Middle frontal gyrus (tissue), 1 donor: ENCODE results near the gene CCDC149.

ENCODE experiments used
- DNase-seq: peaks from one replicate; pipeline ENCODE4 v3.0.0-alpha.2; 2015; ENCODE audit warnings: low spot score; ENCODE audit errors: extremely low spot score

Gene CCDC149

DNA sequence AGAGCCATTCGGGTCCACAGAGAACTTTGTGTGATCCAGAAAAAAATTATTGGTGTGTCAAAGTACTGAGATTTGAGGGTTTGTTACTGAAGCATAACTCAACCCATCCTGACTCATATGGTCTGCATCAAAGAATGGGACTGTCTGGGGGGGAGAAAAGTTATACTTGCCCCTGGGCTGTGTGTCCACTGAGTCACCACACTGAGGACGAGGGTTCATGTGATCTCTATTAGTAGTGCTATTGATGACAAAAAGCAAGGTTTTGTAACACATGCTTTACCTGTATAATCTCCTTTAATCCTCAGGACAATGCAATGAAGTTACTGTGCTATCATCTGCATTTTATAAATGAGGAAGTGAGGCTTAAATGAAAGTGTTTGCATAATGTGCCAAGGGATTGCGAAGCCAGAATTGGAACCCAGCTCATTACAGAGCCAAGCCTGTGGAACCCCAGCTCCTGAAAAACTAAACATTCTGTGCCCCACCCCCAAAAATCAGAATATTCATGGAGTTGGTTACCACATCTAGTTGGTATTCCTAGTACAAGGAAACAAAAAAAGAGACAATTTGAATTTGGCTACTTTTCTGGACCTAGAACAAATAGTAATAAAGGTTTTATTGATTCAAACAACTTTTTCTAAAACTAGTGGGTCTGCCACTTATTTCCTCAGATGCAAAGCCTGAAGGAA, 31.2 kb downstream of the CCDC149 start:
- DNase-seq = no peak

DNA sequence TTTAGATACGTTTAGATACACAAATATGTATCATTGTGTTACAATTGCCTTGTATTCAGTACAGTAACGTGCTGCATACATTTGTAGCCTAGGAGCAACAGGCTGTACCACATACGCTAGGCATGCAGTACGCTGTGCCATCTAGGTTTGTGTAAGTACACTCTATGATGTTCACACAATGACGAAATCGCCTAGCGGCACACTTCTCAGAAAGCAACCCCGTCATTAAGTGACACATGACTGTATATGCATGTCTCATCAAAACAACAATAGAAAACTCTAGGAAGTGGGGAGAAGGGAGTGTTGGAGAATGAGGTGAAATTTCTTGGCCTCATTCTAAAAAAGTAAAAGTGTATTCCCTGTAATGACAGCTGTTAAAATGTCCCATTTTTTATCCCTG, 32.7 kb downstream of the CCDC149 start:
- no peak for DNase-seq

- DNase-seq = no peak
These were observed 34.2 kb downstream of the CCDC149 start for GRCh38 chr4:24878636-24879016.

GRCh38 chr4:24877868-24878635, 34.8 kb downstream of the CCDC149 start:
- no peak for DNase-seq

DNA sequence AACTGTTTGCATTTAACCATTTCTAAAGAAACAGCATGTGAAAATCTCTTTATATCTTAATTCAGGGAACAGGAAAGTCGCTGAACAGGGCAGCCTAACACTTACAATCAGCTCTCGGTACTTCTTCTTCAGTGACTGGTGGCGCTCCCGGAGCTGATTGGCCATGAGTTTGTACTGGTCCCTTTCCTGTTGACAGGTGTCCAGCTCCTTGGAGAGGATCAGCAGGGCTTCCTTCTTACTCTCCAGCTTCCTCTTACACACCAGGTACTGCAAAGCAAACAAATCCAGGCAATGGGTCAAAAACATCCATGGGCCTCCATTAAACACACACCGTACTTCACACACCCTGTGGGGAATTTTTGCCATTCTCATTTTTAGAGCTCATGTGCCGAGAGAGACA, 36.4 kb downstream of the CCDC149 start:
- no peak for DNase-seq

DNA sequence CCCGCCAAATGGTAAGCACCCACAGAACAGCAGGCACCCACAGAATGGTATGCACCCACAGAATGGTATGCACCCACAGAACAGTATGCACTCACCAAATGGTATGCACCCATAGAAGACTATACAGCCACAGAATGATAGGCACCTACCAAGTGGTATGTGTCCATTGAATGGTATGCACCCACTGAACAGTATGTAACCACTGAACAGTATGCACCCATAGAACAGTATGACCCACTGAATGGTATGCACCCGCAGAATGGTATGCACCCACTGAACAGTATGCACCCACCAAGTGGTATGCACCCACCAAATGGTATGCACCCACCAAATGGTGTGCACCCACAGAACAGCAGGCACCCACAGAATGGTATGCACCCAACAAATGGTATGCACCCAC, 40.1 kb downstream of the CCDC149 start:
- DNase-seq = no peak

DNA sequence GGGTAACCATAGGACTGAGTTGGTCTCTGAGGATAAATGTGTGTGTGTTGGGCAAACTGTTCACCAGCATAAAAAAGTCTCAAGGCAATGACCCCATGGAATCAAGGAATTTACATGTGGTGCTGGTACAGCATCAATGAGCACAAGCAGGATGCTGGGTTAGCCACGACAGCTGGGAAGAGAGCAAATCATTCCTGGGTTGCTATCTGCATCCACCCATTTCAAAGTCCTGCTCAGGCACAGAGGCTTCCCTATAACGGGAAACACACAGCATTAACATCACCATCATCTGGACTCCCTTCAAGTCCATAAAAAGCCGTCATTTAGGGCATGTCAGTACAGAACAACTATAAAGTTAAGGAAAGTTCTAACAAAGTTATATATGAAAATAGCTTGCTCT, 41.6 kb downstream of the CCDC149 start:
- no peak for DNase-seq

DNA sequence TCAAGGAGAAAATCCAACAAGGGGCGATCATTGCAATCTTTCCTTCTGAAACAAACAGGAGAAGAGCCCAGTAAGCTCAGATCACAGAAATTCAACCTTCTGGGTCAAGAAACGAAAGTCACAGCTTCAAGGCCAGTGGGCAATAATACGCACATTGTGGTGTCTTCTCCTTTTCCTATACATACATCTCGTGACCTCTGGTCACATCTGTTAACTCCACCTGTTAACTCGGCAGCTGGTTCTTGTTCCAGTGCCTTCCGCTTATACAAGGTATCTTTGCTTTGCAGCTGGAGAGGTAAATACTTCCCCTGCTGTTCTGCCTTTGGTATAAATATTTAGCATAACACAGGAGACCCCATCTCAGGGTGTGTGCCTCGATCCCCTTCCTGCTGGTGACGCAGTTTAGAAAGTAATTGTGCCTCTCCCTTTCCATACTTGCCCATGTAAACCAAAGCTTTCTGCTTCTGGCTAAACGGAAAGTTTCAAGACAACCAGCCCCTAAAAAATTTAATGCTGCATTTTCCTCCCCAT, 45.0 kb downstream of the CCDC149 start:
- no peak for DNase-seq

GRCh38 chr4:24867251-24867650, 45.6 kb downstream of the CCDC149 start:
- DNase-seq = no peak

DNA sequence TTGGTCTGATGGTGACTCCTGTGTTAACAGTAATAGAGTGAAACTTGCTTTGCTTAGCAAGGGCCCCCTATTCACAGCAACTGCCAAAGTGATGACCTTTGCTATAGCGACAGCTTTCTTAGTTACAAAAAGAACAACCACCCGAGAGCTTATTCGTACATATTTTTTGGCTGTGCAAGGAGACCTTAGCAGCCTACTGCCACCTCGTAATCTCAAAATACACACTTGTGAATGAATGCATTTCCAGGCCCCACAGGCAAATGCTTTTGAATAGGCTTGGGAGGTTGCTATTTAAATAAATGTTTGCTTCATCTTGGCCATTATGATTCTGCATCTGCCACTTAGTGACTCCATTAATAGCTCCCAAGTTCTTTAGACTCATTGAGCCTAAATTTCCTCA, 47.4 kb downstream of the CCDC149 start:
- DNase-seq = no peak

DNA sequence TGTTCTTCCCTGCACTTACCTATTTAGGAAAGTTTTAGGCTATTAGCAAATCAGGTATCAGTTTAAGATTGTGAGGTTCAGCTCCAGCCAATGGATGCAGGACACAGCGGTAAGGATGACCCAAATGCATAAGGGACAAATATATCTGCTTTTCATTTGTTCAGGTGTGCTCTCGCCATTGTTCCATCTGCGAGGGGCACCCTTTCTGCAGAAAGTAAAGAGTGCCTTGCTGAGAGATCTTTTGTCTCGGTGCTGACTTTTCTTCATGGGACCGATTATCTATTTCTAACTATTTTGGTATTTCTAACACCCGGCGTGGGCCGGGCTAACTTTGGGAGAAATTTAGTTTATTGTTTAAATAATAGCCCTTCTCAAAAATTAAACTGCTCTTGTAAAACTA, 49.0 kb downstream of the CCDC149 start:
- no peak for DNase-seq

GRCh38 chr4:24862073-24862751, 50.6 kb downstream of the CCDC149 start:
- no peak for DNase-seq

DNA sequence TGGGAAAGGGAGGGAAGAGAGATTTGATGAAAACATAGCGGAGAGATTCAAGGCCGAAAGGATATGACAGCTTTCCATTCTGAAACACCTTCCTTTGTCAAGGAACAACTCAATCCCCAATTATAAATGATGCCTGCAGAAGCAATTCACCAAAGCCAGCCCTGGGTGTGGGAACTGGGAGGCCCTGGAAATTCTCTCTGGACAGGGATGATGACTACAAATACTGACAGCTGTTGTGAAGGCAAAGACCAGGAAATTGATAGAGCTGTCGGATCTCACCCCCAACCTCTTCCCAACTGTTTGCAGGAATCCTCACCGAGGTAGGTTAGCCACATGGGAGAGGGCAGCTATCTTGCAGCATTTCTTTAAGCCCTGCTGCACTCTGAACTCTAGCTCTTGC, 54.3 kb downstream of the CCDC149 start:
- DNase-seq = no peak

- no peak for DNase-seq
These were observed 54.8 kb downstream of the CCDC149 start for GRCh38 chr4:24858026-24858425.

GRCh38 chr4:24856586-24856985, 56.3 kb downstream of the CCDC149 start:
- DNase-seq = no peak

GRCh38 chr4:24855741-24856140, 57.1 kb downstream of the CCDC149 start:
- DNase-seq = no peak

DNA sequence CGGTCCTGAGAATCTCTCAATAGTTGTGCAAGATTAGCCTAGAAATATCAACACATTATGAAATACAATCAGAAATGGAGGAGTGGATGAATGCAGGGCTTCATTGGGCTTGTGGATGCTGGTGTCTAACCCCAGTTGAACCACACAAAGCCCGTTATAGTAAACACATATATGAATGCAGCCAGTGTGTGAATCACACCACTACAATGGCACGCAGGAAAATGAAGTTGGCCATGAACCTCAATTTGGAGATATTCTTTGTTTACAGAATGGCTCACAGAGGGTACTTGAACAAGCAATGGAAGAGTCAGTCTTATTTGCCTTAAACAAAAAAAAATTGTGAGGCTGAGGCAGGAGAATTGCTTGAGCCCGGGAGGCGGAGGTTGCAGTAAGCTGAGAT, 59.7 kb downstream of the CCDC149 start:
- no peak for DNase-seq

DNA sequence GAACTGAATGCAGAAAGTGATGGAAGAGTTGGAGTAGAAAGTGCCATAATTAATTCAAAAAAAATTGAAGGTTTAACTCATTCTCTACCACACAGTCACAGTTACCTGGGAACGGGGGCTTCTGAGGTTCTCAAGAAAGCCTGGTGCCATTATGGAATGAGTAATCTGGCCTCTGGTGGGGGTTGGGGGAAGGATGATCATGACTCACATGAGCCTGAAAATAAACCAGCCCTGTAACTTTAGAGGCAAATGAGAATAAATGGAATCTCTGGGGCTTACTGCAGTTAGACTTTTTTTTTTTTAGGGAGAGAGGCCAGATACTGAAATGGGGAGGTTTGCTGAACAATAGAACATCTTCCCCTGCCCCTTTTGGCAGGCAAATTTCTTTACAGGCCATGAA, 62.2 kb downstream of the CCDC149 start:
- DNase-seq = no peak

DNA sequence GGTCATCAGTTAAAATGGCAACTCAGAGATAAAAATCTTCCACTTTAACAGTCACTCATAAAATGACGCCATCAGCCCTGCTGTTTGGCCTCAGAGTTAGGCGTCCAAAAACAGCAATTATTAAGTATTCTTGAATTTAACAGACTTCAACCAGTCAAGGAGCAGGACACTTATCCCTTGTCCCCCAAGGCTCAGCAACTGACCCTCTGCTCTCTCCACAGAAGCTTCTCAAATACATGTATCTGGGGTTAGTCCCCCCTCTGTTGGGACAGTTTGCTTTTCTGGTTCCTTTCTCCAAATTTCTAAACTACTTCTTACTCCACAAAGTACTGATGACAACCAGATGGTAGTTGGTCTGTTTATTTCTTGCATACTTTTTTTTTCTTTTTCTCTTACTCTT, 63.1 kb downstream of the CCDC149 start:
- DNase-seq = no peak

DNA sequence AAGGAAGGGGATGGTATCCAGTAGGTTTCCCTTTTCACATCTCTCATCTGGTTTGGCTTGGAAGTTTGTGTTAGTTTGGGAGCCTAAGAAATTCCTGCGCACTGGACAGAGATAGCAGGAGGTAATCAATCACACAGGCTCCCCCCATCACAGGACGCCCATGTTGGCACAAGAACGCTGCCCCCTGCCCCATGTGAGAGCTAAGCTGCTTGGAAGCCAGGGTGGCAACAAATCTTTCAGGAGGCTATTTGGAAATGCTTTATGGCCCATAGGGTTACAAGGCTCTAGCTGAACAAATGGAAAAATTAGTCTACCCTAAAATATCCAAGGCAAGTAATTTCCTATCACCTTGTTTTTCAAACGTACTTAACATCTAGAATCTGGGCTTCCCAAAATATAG, 63.5 kb downstream of the CCDC149 start:
- no peak for DNase-seq

GRCh38 chr4:24846716-24847115, 66.1 kb downstream of the CCDC149 start:
- DNase-seq = no peak

GRCh38 chr4:24845902-24846301, 66.9 kb downstream of the CCDC149 start:
- DNase-seq = no peak
